A673 (cell line): Measurements from ENCODE around the gene C2. TPM values are rescaled to one million over a fixed set of nuclear protein-coding genes. Genes with fewer than 3 reads are reported as not detected.

Source experiments
- BruUV-seq: library from RNA; stranded (reverse); fragments of 400-500 nt; replicated peaks from 2 replicates; lab custom pipeline; 2021; lab: Mats Ljungman, UMichigan
- CTCF ChIA-PET: fragments of 300-600 bp; sonication (Branson Sonifier 250); formaldehyde crosslinking; loops from one replicate; lab custom pipeline; 2022; ENCODE audit warnings: antibody characterized with exemption; lab: Charles Lee
- POLR2A ChIA-PET: fragments of 300-600 bp; sonication (Branson Sonifier 250); formaldehyde crosslinking; loops from one replicate; lab custom pipeline; 2022; ENCODE audit warnings: antibody characterized with exemption; ENCODE audit not compliant: low non-redundant PET; lab: Charles Lee
- DNase-seq: peaks from one replicate; pipeline ENCODE4 v3.0.0-alpha.2; 2015; ENCODE audit warnings: low spot score
- H3K27ac ChIP-seq: fragments of 200-600 bp; sonication (generic); 2 replicates; pipeline ENCODE4 v1.5.1; 2016; ENCODE audit warnings: mixed run types, low read depth, mild to moderate bottlenecking, mixed read lengths, antibody characterized with exemption, low read length; ENCODE audit not compliant: poor library complexity, severe bottlenecking
- H3K27me3 ChIP-seq: fragments of 200-600 bp; sonication (generic); replicated peaks from 2 replicates; pipeline ENCODE4 v1.6.1; 2017; ENCODE audit warnings: mixed run types, low read depth, mild to moderate bottlenecking, mixed read lengths, antibody characterized with exemption, low read length; ENCODE audit not compliant: insufficient read depth, poor library complexity
- H3K36me3 ChIP-seq: fragments of 200-600 bp; sonication (generic); 2 replicates; pipeline ENCODE4 v1.6.1; 2016; ENCODE audit warnings: mixed run types, mild to moderate bottlenecking, mixed read lengths, antibody characterized with exemption, low read length; ENCODE audit not compliant: insufficient read depth, poor library complexity, severe bottlenecking
- H3K4me1 ChIP-seq: fragments of 200-600 bp; sonication (generic); 2 replicates; pipeline ENCODE4 v1.6.1; 2017; ENCODE audit warnings: mixed run types, mild to moderate bottlenecking, mixed read lengths, antibody characterized with exemption, low read length; ENCODE audit not compliant: insufficient read depth, poor library complexity, severe bottlenecking
- H3K4me3 ChIP-seq: fragments of 200-600 bp; sonication (generic); 2 replicates; pipeline ENCODE4 v1.5.1; 2016; ENCODE audit warnings: low read depth, mixed run types, mild to moderate bottlenecking, mixed read lengths, low read length; ENCODE audit not compliant: poor library complexity, severe bottlenecking
- H3K9me3 ChIP-seq: fragments of 200-600 bp; sonication (generic); 2 replicates; pipeline ENCODE4 v1.6.1; 2016; ENCODE audit warnings: mixed run types, low read depth, mild to moderate bottlenecking, mixed read lengths, antibody characterized with exemption, low read length; ENCODE audit not compliant: poor library complexity, severe bottlenecking
- EZH2 ChIP-seq: fragments of 200-600 bp; sonication (generic); IDR thresholded peaks from 2 replicates; pipeline ENCODE4 v1.6.1; 2017; ENCODE audit warnings: borderline replicate concordance, low read depth, mild to moderate bottlenecking, mixed read lengths, antibody characterized with exemption, low read length; ENCODE audit not compliant: poor library complexity, severe bottlenecking
- intact Hi-C: fragments of 100-400 bp; cut with micrococcal nuclease; formaldehyde crosslinking; loops from one replicate; pipeline ENCODE4 v1.10.0; 2022; ENCODE audit not compliant: unreplicated experiment
- total RNA-seq: library from RNA; stranded (reverse); gene quantifications from 2 replicates; pipeline ENCODE4 v1.2.3, GENCODE V29; 2021
- TF ChIP-seq, protein P1 (sequence below): fragments of 300-800, 200-600 bp; sonication (generic); conservative IDR thresholded peaks from 2 replicates; pipeline ENCODE4 v1.5.1; 2017; ENCODE audit warnings: low read depth, mild to moderate bottlenecking, antibody characterized with exemption, low read length, moderate library complexity, mixed read lengths

C2 gene
- total RNA-seq, 1 experiment from 2014 or later = 0.56 TPM

GRCh38 chr6:31915351-31915750 is 12.2 kb upstream of the C2 start:
- ChIA-PET CTCF (no interaction called here), POLR2A (no interaction called here)
- H3K27ac ChIP-seq = no peak overlapping the region
- H3K36me3 ChIP-seq = no peaks in the 10 kb centered on the region
- BruUV-seq = no TSS peak
- no peak for DNase-seq
- no peak overlapping the region for H3K4me3 ChIP-seq
- H3K9me3 ChIP-seq = no peaks in the 10 kb centered on the region
- H3K27me3 ChIP-seq = no peaks in the 10 kb centered on the region
- H3K4me1 ChIP-seq = no peaks in the 10 kb centered on the region
- TF ChIP-seq, protein P1, sequence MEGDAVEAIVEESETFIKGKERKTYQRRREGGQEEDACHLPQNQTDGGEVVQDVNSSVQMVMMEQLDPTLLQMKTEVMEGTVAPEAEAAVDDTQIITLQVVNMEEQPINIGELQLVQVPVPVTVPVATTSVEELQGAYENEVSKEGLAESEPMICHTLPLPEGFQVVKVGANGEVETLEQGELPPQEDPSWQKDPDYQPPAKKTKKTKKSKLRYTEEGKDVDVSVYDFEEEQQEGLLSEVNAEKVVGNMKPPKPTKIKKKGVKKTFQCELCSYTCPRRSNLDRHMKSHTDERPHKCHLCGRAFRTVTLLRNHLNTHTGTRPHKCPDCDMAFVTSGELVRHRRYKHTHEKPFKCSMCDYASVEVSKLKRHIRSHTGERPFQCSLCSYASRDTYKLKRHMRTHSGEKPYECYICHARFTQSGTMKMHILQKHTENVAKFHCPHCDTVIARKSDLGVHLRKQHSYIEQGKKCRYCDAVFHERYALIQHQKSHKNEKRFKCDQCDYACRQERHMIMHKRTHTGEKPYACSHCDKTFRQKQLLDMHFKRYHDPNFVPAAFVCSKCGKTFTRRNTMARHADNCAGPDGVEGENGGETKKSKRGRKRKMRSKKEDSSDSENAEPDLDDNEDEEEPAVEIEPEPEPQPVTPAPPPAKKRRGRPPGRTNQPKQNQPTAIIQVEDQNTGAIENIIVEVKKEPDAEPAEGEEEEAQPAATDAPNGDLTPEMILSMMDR = no peak
- TF ChIP-seq EZH2 = no peak
- intact Hi-C loops = no loop called here

DNA sequence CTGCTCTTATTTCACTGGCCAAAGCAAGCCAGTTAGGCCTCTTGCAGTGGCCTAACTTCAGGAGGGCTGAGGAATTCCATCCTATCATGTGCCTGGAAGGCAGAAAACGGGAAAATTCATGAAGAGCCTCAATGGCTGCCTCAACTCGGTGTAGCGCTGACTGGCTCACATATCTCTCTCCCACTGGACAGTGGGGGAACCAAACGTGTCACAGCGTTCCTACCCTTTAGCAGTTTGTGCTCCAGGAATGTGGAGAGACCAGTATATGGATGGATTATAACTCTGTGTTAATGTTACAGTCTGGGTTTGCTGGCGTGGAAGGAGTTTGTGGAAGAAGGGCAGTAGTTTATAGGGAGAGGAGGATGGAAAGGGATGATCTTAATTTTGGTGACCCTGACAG is 11.8 kb upstream of the C2 start:
- no peak for DNase-seq
- POLR2A ChIA-PET = no interaction called here
- no TSS peak for BruUV-seq
- H3K4me1 ChIP-seq = no peaks in the 10 kb centered on the region
- CTCF ChIA-PET = no interaction called here
- no peaks in the 10 kb centered on the region for H3K36me3 ChIP-seq
- no peak for TF ChIP-seq EZH2
- TF ChIP-seq, protein P1 = no peak
- H3K4me3 ChIP-seq = no peak overlapping the region
- H3K9me3 ChIP-seq = no peaks in the 10 kb centered on the region
- intact Hi-C loops = no loop called here
- H3K27me3 ChIP-seq = no peaks in the 10 kb centered on the region
- H3K27ac ChIP-seq = no peak overlapping the region

DNA sequence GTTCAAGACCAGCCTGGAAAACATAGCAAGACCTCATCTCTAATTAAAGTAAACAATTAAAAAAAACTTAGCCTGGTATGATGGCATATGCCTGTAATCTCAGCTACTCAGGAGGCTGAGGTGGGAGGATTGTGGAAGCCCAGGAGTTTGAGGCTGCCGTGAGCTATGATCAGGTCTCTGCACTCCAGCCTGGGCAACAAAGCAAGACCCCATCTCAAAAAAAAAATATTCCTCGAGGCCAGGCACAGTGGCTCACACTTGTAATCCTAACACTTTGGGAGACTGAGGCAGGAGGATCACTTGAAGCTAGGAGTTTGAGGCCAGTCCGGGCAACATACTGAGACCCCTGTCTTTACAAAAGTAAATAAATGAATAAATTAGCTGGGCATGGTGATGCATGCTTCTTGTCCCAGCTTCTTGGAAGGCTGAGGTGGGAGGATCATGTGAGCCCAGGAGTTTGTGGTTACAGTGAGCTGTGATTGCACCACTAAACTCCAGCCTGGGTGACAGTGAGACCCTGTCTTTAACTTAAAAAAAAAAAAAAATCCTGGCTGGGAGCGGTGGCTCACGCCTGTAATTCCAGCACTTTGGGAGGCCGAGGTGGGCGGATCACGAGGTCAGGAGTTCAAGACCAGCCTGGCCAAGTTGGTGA is 9.3 kb upstream of the C2 start:
- Histone ChIP-seq H3K9me3 (no peaks in the 10 kb centered on the region), H3K27ac (no peak overlapping the region), H3K27me3 (no peaks in the 10 kb centered on the region), H3K36me3 (no peaks in the 10 kb centered on the region), H3K4me1 (no peaks in the 10 kb centered on the region), H3K4me3 (no peak overlapping the region)
- DNase-seq = no peak
- no TSS peak for BruUV-seq
- TF ChIP-seq EZH2 = no peak
- TF ChIP-seq, protein P1 = no peak
- intact Hi-C loops = no loop called here
- ChIA-PET CTCF (no interaction called here), POLR2A (interaction anchor here (0.6 to 0.7 kb wide), 3 partner anchors 41 to 1900 kb away, joined by 3 to 5 read pairs (median 3); partner anchors contain the start of genes NELFE and SKIC2)
